Measurements from ENCODE around the gene MTX1.

MTX1 gene

GRCh38 chr1:155250246-155250632 lies 41.7 kb downstream of the MTX1 start:
- H3K27ac ChIP-seq, result peak overlapping the region; percentile 10; the same call in 1 of the 2 replicates
- no peak for TF ChIP-seq CTCF (conservative IDR thresholded peaks at IDR 0.05)

- TF ChIP-seq CTCF (conservative IDR thresholded peaks at IDR 0.05), result peak; percentile 99
- peak overlapping the region; percentile 10; the same call in 1 of the 2 replicates for H3K27ac ChIP-seq
Measured at GRCh38 chr1:155250633-155251449, 42.3 kb downstream of the MTX1 start.

- no peak for TF ChIP-seq CTCF (conservative IDR thresholded peaks at IDR 0.05)
- H3K27ac ChIP-seq, result peak overlapping the region; percentile 10; the same call in 1 of the 2 replicates
Measured at GRCh38 chr1:155251566-155251965, 43.1 kb downstream of the MTX1 start.

- no peak; the same call in 1 of the 2 replicates for TF ChIP-seq CTCF (conservative IDR thresholded peaks at IDR 0.05)
- H3K27ac ChIP-seq, result peak overlapping the region; percentile 87
Measured at GRCh38 chr1:155253208-155253607, 44.7 kb downstream of the MTX1 start.

- no peak for TF ChIP-seq CTCF (conservative IDR thresholded peaks at IDR 0.05)
- peak overlapping the region; percentile 87 for H3K27ac ChIP-seq
Measured at GRCh38 chr1:155253797-155254196, 45.3 kb downstream of the MTX1 start.

GRCh38 chr1:155254228-155254713 lies 45.8 kb downstream of the MTX1 start:
- H3K27ac ChIP-seq, result peak overlapping the region; percentile 87

More at GRCh38 chr1:155254228-155254713, 45.8 kb downstream of the MTX1 start:
- TF ChIP-seq CTCF (conservative IDR thresholded peaks at IDR 0.05), result no peak

All from VCaP (cell line).